ENCODE data around the gene MYO15B. TPM values are rescaled to one million over a fixed set of nuclear protein-coding genes. Genes with fewer than 3 reads are reported as not detected.
"Not testable (repeated sequence)": the region's sequence is repeated elsewhere in the genome, so short reads cannot be mapped to it uniquely, and the experiment has no call there.

Gene MYO15B
- total RNA-seq, 1 experiment from 2014 or later = 0.34 TPM

DNA sequence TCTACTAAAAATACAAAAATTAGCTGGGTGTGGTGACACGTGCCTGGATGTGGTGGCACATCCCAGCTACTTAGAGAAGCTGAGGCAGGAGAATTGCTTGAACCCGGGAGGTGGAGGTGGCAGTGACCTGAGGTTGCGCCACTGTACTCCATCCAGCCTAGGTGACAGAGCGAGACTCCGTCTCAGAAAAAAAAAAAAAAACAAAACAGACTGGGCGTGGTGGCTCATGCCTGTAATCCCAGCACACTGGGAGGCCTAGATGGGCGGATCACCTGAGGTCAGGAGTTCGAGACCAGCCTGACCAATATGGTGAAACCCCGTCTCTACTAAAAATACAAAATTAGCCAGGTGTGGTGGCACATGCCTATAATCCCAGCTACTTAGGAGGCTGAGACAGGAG, 5.8 kb downstream of the MYO15B start:
- in situ Hi-C loops (cut with HindIII; ENCODE audit: low pct_unique_long_range_greater_than_20kb, low sequenced_read_pairs) = not testable (repeated sequence)

DNA sequence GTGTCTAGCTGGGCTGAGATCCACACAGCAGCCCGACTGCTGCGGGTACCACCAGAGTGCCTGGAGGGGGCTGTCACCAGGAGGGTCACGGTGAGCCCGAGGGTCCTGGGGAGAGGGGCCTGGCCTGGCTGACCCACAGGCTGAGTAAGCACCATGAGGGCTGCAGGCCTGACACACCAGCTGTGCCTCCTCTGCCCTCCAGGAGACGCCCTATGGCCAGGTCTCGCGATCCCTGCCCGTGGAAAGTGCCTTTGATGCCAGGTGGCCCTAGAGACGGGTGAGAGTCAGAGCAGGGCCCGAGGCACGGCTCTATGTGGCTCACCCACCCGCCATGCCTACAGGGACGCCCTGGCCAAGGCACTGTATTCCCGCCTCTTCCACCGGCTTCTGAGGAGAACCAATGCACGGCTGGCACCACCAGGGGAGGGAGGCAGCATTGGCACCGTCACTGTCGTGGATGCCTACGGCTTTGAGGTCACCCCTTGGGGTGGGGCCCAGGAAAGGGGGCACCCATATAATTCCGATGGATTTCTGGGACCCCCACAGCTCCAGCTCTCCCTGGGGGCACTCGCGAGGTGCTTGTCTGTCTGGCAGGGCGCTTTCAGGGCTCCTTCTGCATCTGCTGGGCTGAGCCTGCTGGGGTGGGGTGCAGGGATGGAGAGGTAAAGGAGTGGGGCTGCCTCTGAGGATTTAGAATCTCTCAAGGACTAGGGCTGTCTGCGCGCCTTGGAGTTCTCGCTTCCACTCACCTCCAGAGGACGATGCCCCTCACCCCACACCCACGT, 7.1 kb downstream of the MYO15B start:
- in situ Hi-C loops (cut with HindIII; ENCODE audit: low pct_unique_long_range_greater_than_20kb, low sequenced_read_pairs) = no loop called here
- DNase-seq (ENCODE audit: low read depth) = no peak

More for the DNA sequence above, 5.8 kb downstream of the MYO15B start:
- not testable (repeated sequence) for DNase-seq (ENCODE audit: low read depth)

DNA sequence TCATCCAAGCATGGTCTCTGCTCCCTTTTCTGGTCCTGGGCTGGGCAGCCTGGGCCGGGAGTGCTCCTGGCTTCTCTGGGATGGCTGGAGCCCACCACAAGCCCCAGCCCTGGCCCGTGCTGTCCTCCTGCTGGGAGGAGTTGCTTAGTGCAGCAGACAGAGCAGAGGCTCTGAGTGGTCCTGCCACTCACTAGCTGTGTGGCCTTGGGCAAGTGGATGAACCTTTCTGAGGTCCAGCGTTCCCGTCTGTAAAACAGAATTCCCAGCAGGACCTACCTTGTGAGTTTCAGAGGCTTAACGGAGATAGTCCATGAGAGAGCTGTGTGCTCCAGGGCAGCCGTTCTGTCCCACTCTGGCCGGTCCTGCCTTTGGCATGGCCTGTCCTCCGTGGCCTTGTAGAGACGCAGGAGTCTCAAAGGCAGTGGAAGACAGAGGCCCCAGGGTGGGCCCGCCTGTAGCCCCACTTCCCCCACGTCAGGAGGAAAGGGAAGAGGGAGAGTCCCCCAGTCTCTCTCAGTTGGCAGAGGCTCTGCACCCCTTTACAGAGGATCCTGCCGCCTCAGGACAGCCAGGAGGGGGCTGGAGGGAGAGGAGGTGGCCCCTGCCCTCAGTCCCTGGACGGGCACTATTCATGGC, 7.8 kb downstream of the MYO15B start:
- in situ Hi-C loops (cut with HindIII; ENCODE audit: low pct_unique_long_range_greater_than_20kb, low sequenced_read_pairs) = no loop called here
- DNase-seq (ENCODE audit: low read depth) = no peak

DNA sequence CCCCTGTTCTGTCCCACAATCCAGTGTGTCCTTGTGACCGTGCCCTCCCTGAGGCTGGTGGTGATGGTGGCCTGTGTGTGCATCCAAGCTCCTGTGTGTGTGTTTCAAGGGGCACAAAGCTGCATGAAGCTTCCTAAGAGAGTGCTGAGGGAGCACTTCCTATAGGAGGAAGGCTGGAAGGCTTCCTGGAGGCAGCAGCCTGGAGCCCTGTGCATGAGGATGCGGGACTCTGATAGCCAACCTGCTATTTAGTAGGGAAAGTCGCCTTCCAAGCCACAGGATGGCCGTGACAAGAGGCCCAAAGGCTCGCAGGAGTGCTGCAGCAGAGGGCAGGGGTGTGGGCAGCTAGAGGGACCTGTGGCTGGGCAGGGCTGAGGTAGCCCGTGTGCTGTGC, 8.3 kb downstream of the MYO15B start:
- DNase-seq (ENCODE audit: low read depth) = no peak
- in situ Hi-C loops (cut with HindIII; ENCODE audit: low pct_unique_long_range_greater_than_20kb, low sequenced_read_pairs) = no loop called here

DNA sequence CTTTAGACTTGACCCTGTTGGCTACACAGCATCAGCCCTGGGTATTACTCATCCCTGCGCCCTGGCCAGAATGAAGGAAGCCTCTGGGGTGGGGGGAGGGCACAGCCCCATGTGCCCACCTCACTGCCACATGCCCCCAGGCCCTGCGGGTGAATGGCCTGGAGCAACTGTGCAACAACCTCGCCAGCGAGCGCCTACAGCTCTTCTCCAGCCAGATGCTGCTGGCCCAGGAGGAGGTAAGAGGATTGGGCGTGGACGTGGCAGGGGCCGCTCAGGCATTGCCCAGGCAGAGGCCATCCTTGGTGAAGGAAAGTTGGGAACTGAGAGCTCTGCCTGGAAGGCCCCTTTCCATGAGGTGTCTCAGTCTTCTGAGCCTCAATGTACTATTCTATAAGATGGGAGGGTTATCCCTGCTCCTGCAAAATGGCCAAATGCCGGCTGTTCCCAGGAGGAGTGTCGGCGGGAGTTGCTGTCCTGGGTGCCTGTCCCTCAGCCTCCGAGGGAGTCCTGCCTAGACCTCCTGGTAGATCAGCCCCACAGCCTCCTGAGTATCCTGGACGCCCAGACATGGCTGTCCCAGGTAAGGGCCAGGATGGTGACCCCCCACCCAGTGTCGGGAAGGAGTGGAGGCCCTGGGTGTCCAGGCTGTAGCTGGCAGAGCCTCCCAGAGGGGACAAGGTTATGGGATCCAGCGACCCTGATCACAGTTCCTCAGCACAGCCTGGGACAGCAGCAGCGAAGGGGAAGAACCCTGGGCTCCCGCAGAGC, 8.9 kb downstream of the MYO15B start:
- in situ Hi-C loops (cut with HindIII; ENCODE audit: low pct_unique_long_range_greater_than_20kb, low sequenced_read_pairs) = no loop called here
- no peak for DNase-seq (ENCODE audit: low read depth)

DNA sequence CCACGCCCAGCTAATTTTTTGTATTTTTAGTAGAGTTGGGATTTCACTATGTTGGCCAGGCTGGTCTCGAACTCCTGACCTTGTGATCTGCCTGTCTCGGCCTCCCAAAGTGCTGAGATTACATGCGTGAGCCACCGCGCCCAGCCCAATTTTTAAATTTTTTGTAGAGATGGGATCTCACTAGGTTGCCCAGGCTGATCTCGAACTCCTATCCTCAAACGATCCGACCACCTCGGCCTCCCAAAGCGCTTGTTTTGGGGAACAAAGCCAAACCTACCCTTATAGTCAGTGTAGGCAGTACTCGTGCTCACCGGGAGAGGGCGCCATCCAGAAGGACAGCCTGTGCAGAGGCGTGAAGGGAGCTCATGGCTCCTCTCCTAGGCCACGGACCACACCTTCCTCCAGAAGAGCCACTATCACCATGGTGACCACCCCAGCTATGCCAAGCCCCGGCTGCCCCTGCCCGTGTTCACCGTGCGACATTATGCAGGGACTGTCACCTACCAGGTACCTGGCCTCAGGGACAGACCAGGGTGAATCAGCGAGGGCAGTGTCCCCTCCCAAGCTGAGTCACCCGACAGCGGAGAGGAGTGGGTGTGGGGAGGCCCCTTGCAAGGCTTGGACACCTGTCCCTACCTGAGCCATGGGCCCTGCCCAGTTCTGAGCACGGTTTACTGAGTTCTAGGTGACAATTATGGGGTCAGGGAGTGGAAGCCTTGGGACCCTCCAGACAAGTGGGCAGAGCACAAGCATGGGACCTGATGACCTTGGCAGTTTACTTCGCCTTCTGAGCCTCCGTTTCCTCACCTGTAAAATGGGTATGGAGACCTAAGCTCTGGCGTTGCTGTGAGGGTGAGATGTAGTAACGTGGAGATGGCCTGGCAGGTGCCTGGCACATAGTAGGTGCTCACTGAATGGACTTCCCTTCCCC, 13.7 kb downstream of the MYO15B start:
- peak; percentile 58 for DNase-seq (ENCODE audit: low read depth)
- in situ Hi-C loops (cut with HindIII; ENCODE audit: low pct_unique_long_range_greater_than_20kb, low sequenced_read_pairs) = no loop called here

DNA sequence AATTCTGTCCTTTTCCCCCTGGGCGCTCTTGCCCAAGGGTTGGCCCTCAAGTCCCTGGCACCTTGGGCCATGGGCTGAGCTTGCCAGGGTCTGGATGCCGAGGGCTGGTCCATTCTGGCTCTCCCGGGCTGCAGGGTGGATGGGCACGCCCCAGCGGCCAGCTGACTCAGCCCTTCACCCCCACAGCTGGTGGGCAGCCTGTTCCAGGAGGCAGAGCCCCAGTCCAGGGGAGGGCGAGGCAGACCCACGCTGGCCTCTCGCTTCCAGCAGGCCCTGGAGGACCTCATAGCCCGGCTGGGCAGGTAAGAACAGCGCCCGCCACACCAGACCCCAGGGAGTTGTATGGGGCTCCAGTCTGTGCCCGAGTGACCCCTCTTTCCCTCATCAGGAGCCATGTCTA, 15.0 kb downstream of the MYO15B start:
- no peak for DNase-seq (ENCODE audit: low read depth)
- in situ Hi-C loops (cut with HindIII; ENCODE audit: low pct_unique_long_range_greater_than_20kb, low sequenced_read_pairs) = no loop called here

DNA sequence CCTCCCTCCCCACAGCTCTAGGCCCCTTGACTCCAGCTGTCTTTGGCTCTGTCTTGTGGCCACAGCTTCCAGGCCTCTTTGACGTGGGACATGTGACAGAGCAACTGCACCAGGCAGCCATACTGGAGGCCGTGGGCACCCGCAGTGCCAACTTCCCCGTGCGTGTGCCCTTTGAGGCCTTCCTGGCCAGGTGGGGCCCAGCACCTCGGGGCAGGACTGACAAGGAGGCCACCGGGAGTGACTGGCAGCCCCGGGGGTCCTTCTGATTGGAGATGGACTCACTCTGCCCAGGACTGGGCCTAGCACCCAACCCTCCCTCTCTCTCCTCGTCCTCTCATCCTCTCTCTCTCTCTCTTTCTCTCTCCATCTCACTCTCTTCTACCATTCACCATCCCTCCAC, 15.5 kb downstream of the MYO15B start:
- in situ Hi-C loops (cut with HindIII; ENCODE audit: low pct_unique_long_range_greater_than_20kb, low sequenced_read_pairs) = no loop called here
- no peak for DNase-seq (ENCODE audit: low read depth)

DNA sequence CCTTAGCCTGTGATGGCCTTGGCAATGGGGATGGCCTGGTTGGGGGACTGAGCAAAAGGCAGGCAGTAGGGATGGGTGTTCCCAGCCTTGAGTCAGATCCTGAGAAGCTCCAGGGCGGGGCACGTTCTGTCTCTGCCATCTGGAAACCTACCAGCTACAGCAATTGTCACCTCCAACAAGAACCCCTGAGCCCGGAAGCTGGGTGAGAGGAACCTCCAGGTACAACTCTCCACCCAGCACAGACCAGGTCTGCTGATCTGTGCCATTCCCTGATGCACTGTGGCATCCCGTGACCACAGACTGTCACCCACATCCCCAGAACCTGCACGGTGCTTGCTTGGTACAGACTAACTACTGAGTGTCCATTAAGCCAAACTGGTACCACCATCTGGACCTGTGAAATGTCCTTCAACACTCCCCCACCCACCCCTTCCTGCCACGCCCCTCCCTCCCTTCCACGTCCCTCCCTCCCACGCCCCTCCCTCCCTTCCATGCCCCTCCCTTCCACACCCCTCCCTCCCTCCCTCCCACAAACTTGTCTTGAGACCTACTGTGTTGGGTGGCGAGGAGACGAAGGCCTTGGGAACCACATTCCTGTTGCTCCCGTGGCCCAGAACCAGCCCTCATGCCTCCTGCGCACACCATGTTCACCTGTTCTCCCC, 16.6 kb downstream of the MYO15B start:
- in situ Hi-C loops (cut with HindIII; ENCODE audit: low pct_unique_long_range_greater_than_20kb, low sequenced_read_pairs) = no loop called here

DNA sequence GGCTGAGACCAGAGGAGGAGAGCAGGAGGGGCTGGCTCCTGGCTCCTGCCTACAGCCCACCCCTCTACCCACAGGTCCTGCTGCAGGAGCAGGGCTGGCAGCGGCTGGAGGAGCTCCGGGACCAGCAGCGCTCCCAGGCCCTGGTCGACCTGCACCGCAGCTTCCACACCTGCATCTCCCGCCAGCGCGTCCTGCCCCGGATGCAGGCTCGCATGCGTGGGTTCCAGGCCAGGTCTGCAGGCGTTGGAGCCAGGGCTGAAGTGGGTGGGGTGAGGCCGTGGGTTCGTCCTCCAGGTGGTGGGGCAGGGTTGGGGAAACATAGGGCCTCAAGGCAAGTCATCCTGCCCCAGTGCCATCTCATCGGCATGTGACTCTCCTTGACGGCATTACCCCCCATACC, 18.2 kb downstream of the MYO15B start:
- in situ Hi-C loops (cut with HindIII; ENCODE audit: low pct_unique_long_range_greater_than_20kb, low sequenced_read_pairs) = no loop called here
- no peak for DNase-seq (ENCODE audit: low read depth)

More for the DNA sequence above, 16.6 kb downstream of the MYO15B start:
- no peak for DNase-seq (ENCODE audit: low read depth)

DNA sequence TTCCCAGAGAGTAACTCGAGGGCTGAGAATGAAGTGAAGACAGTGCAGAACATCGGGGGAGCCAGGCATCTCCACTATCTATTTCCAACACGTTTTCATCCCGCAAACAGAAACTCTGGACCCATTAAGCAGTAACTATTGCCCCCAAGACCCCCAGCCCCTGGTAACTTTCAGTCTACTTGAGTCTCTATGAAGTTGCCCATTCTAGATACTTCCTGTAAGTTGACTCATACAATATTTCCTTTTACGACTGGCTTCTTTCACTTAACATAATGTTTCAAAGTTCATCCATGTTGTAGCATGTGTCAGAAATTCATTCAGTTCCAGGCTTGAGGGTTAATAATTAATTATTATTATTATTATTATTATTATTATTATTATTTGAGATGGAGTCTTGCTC, 19.5 kb downstream of the MYO15B start:
- in situ Hi-C loops (cut with HindIII; ENCODE audit: low pct_unique_long_range_greater_than_20kb, low sequenced_read_pairs) = no loop called here
- no peak for DNase-seq (ENCODE audit: low read depth)

DNA sequence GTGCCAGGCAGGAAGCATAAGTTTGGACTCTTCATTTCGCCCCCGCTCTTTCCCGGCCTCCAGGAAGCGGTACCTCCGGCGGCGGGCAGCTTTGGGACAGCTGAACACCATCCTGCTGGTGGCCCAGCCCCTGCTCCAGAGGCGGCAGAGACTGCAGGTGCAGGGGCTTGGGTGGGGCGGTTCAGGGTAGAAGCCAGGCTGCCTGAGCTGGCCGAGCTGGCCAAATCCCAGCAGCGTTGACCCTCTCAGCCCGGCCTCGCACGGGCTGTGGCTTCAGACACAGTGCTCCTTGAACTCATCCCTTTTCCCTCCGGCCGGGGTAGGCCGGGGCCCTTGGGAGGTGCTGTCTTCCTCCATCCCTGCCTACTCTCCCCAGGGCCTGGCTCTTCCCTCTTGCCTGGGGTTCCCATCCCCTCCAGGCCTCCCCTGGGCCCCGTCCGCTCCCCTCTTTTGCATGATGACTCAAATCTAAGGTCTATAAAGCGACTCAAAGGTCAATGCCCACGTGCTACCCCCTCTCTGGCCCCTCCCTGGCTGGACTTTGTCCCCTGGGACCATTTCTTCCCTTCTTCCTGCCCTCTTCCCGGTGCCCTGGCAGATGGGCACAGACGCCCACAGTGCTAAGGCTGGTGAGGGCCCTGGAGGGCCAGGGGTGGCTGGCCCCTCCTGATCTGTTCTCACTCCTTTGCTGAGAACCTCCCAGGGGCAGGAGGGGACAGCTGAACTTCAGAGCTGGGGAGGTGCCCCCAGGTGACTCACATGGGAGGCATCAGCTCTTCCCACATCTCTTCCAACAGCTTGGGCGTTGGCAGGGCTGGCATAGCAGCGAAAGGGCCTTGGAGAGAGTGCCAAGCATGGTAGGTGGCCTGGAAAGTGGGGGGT, 22.7 kb downstream of the MYO15B start:
- DNase-seq (ENCODE audit: low read depth) = peak; percentile 37

DNA sequence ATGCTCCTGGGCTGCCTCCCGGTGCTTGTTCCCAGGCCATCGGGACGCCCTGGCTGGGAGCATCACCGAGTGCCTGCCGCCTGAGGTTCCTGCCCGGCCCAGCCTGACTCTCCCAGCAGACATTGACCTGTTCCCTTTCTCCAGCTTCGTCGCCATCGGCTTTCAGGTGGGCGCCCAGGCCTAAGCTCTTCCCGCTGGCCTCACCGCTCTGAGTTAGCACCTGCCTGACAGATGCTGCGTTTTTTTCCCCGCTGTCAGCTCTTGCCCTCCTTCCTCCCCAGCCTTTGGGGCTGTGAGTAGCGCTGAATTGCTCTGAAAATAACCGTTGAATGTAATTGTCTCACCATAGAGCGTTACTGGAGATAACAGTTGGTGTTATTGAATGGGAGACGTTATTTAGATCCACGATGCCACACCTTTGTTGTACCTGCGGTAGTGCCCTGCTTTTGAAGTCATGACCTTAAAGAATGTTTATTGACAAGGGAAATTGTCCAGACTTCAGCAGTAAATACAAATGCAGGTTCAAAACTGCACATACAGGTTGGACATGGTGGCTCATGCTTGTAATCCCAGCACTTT, 24.3 kb downstream of the MYO15B start:
- no peak for DNase-seq (ENCODE audit: low read depth)
- in situ Hi-C loops (cut with HindIII; ENCODE audit: low pct_unique_long_range_greater_than_20kb, low sequenced_read_pairs) = no loop called here

More for the DNA sequence above, 22.7 kb downstream of the MYO15B start:
- in situ Hi-C loops (cut with HindIII; ENCODE audit: low pct_unique_long_range_greater_than_20kb, low sequenced_read_pairs) = no loop called here

DNA sequence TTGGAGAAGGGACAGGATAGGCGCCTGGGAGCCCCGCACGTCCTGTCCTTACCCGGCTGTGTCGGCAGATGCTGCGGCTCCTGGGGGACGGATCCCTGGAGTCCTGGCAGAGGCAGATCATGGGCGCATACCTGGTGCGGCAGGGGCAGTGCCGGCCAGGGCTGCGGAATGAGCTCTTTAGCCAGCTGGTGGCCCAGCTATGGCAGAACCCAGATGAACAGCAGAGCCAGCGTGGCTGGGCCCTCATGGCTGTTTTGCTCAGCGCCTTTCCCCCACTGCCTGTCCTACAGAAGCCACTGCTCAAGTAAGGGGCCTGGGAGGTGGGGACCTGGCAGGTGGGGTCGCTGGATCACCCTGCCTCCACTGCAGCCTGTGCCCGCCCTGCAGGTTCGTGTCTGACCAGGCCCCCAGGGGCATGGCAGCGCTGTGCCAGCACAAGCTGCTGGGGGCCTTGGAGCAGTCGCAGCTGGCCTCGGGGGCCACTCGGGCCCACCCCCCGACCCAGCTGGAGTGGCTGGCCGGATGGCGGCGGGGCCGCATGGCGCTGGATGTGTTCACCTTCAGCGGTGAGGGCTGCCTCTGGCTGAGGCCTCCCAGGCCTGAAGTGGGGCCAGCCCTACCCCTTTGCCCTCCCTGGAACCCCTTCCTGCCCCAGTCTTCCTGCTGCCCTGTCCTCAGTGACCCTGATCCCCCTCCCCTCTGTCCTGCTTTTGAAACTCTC, 25.5 kb downstream of the MYO15B start:
- DNase-seq (ENCODE audit: low read depth) = no peak
- in situ Hi-C loops (cut with HindIII; ENCODE audit: low pct_unique_long_range_greater_than_20kb, low sequenced_read_pairs) = no loop called here

DNA sequence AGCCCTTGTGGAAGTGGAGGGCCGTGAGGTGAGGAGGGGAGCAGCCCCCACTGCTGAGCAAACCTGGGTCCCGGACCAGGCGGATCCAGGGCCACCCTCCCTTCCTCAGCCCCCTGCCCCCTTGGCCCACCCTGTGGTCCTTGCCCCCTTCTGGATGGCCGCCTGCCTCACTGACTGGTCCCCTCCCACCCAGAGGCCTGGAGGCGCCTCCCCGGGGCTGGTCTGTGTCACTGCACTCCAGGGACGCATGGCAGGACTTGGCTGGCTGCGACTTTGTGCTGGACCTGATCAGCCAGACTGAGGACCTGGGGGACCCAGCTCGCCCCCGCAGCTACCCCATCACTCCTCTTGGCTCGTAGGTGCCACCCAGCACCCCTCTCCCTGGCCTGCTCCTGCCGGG, 26.4 kb downstream of the MYO15B start:
- no peak for DNase-seq (ENCODE audit: low read depth)
- in situ Hi-C loops (cut with HindIII; ENCODE audit: low pct_unique_long_range_greater_than_20kb, low sequenced_read_pairs) = no loop called here
